Stimulated activated CD8-positive, alpha-beta memory T cell treated with anti-CD3 and anti-CD28 coated beads, Interleukin-4, amount 100 ng/mL, for 48 hours (primary cell): ENCODE results near the gene ATXN2L.
"Not testable (repeated sequence)": the region's sequence is repeated elsewhere in the genome, so short reads cannot be mapped to it uniquely, and the experiment has no call there.

Source experiments
- DNase-seq: peaks from one replicate; pipeline ENCODE4 v3.0.0-alpha.2; 2020

ATXN2L gene

GRCh38 chr16:28837672-28838557 is 15.1 kb downstream of the ATXN2L start:
- no peak for DNase-seq

- DNase-seq: no peak
Measured at GRCh38 chr16:28838558-28838918, 15.7 kb downstream of the ATXN2L start.

- DNase-seq: no peak
Measured at GRCh38 chr16:28839004-28839639, 16.3 kb downstream of the ATXN2L start.

- DNase-seq: no peak
Measured at GRCh38 chr16:28839899-28840298, 17.1 kb downstream of the ATXN2L start.

GRCh38 chr16:28842696-28843095 is 19.9 kb downstream of the ATXN2L start:
- no peak for DNase-seq

- DNase-seq: no peak
Measured at GRCh38 chr16:28843766-28844165, 21.0 kb downstream of the ATXN2L start.

GRCh38 chr16:28844226-28844885 is 21.6 kb downstream of the ATXN2L start:
- no peak for DNase-seq

DNA sequence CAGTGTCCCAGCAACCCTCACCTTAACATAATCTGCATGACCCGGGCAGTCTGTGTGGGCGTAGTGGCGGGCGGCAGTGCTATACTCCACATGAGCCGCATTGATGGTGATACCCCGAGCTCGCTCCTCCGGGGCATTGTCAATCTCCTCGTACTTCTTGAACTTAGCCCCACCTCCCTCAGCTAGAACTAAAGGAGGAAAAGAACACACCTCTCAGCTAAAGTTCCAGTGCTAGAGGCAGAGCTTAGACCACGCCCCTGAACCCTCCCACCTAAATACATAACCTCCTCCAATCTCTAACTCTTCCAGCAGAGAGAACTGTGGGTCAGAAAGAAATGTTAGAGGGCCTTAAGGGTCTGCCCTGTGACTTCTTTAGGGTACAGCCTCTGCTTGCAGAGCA is 22.5 kb downstream of the ATXN2L start:
- peak; percentile 61 for DNase-seq

DNA sequence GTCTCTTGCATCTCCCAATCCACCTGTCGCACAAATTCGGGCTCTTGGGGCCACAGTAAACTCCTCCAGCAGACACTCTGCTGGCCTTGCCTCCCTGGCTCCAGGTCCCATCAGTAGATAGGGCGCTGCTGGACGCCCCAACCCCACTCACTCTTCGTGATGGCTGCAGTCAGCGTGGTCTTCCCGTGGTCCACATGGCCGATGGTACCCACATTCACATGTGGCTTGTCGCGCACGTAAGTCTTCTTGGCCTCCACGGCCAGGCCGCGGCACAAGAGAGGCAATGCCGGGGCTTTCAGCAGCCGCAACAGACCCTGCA is 22.9 kb downstream of the ATXN2L start:
- peak; percentile 44 for DNase-seq

- peak; percentile 98 for DNase-seq
Measured at GRCh38 chr16:28846080-28846932, 23.5 kb downstream of the ATXN2L start, which contains the start of gene TUFM. TUFM (minus strand) TSS chr16:28846348; CDS start chr16:28846269, 79 bp downstream.

DNA sequence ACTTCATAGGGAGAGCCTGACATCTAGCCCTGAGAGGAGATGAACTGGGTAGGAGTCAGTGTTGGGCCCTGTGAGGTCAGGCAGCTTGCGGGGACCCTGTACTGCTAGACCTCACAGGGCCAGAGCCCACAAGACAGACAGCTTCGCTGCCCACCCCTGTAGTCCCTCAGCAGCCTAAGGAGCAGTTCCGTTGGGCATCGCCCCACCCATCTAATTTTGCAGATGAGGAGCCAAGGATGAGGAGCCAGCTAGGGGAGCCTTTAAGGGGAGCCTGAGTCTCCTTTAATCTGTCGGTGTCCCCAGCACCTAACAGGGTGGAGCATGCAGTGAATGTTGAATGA is 24.1 kb downstream of the ATXN2L start:
- peak; percentile 48 for DNase-seq

DNA sequence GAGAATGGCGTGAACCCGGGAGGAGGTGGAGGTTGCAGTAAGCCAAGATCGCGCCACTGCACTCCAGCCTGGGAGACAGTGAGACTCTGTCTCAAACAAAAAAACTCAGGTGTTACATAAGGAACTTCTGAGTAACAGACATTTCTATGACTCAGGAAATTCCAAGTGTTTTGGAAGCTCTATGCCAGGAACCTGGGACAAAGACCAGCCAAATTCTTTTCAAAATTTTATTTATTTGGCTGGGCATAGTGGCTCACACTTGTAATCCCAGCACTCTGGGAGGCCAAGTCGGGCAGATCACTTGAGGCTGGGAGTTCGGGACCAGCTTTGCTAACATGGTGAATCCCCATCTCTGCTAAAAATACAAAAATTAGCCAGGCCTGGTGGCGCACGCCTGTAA is 35.6 kb downstream of the ATXN2L start:
- DNase-seq: no peak

GRCh38 chr16:28859326-28859725 is 36.5 kb downstream of the ATXN2L start:
- DNase-seq: no peak

GRCh38 chr16:28863929-28864793 is 41.4 kb downstream of the ATXN2L start:
- DNase-seq: no peak

GRCh38 chr16:28865001-28865688 is 42.3 kb downstream of the ATXN2L start:
- DNase-seq: no peak

DNA sequence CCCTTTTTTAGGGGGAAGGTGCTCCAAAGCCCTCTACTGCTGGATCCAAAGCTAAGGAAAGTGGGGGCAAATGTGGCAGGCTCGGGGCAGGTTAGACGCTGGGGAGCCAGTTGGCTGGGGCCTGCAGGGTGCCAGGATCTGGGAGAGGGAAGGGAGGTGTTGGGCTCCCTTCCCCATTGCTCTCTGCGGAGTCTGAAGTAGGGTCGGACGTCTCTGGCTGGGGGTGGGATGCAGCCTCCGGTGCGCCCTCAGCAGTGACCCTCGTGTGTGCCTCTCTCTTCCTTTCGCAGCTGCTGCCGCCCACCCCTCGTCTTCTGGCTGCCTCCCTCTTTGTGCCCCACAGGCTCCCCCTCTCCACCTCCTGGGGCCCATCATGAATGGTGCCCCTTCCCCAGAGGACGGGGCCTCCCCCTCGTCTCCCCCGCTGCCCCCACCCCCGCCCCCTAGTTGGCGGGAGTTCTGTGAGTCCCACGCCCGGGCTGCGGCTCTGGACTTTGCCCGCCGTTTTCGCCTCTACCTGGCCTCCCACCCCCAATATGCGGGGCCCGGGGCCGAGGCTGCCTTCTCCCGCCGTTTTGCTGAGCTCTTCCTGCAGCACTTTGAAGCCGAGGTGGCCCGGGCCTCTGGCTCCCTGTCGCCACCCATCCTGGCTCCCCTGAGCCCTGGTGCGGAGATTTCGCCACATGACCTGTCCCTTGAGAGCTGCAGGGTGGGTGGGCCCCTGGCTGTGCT is 43.1 kb downstream of the ATXN2L start:
- no peak for DNase-seq

GRCh38 chr16:28866454-28866804 is 43.6 kb downstream of the ATXN2L start:
- no peak for DNase-seq

DNA sequence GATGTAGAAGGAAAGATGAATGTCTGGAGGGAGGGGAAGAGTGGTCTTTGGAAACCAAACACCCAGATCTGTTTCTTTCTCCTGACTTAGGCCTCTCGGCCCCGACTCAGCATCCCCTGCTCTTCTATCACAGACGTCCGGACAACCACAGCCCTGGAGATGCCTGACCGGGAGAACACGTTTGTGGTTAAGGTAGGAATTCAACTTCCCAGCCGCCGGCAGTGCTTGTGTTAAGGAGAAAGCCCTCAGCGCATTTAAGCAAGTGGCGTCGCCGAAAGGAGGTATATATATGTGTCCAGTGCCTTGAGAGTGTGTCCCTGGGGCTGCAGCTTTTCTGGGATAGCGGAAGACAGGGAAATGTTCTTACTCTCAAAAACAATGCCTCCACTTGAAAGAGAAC is 44.4 kb downstream of the ATXN2L start:
- DNase-seq: no peak

GRCh38 chr16:28867646-28868045 is 44.8 kb downstream of the ATXN2L start:
- not testable (repeated sequence) for DNase-seq

GRCh38 chr16:28869201-28869600 is 46.4 kb downstream of the ATXN2L start:
- DNase-seq: no peak

DNA sequence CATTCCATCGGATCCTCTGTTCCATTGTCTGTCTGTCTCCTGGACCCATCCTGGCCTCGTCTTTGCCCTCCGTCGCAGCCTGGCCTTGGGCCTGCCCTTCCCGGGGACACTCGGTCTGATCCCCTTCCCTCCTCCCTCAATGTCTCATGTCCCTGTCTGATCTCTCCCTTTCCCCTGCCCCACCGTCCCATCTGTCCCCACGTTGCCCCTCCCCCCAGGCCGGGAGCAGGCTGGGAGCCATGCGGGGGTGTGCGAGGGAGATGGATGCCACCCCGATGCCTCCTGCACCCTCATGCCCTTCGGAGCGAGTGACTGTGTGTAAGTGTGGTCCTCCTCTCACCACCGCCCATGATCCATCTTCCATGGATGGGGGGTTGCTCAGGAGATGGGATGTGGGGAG is 50.2 kb downstream of the ATXN2L start:
- DNase-seq: no peak
